IMR-90 (cell line): Measurements from ENCODE around the gene FOXK1. TPM values are rescaled to one million over a fixed set of nuclear protein-coding genes. Genes with fewer than 3 reads are reported as not detected.
A peak's percentile ranks its signal among the peaks of the same experiment; 100 is the strongest.

Experiments
- ATAC-seq: fragments of 200-7000 bp; cut with Tn5 transposase; 2 replicates; pipeline ENCODE4 v1.9.1; 2020; ENCODE audit warnings: low read depth, mild to moderate bottlenecking, moderate library complexity
- BruUV-seq: library from RNA; stranded (reverse); fragments of 400-500 nt; replicated peaks from 2 replicates; lab custom pipeline; 2021; lab: Mats Ljungman, UMichigan
- CTCF ChIA-PET: fragments of 300-600 bp; formaldehyde crosslinking; extraction: SDS; loops from one replicate; lab custom pipeline; 2021; ENCODE audit warnings: antibody characterized with exemption; lab: Yijun Ruan, JAX
- POLR2A ChIA-PET: fragments of 300-600 bp; sonication (Branson Sonifier 250); formaldehyde crosslinking; loops from one replicate; lab custom pipeline; 2022; ENCODE audit warnings: antibody characterized with exemption; ENCODE audit not compliant: unreplicated experiment; lab: Charles Lee
- DNase-seq: peaks from one replicate; pipeline ENCODE4 v3.0.0; 2013
- H2AFZ ChIP-seq: replicated peaks from 2 replicates; pipeline ENCODE3; 2013; ENCODE audit warnings: low read length, mild to moderate bottlenecking; ENCODE audit not compliant: poor library complexity
- H2AK5ac ChIP-seq: 2 replicates; pipeline ENCODE4 v1.6.1; 2013; ENCODE audit warnings: low read depth, low read length, inconsistent platforms
- H2AK9ac ChIP-seq: replicated peaks from 2 replicates; pipeline ENCODE3; 2013; ENCODE audit warnings: mild to moderate bottlenecking, low read depth, low read length, moderate library complexity; ENCODE audit not compliant: poor library complexity
- H2BK120ac ChIP-seq: 2 replicates; pipeline ENCODE4 v1.6.1; 2013; ENCODE audit warnings: low read depth, low read length, inconsistent platforms
- H2BK15ac ChIP-seq: 3 replicates; pipeline ENCODE4 v1.6.1; 2013; ENCODE audit warnings: low read depth, low read length, inconsistent platforms
- H2BK20ac ChIP-seq: 2 replicates; pipeline ENCODE4 v1.6.1; 2013; ENCODE audit warnings: low read depth, mild to moderate bottlenecking, inconsistent platforms, low read length, moderate library complexity
- H2BK5ac ChIP-seq: 2 replicates; pipeline ENCODE4 v1.6.1; 2013; ENCODE audit warnings: mild to moderate bottlenecking, low read depth, low read length, inconsistent platforms; ENCODE audit not compliant: poor library complexity, severe bottlenecking
- H3K14ac ChIP-seq: replicated peaks from 2 replicates; pipeline ENCODE4 v1.6.1; 2013; ENCODE audit warnings: low read depth, low read length, inconsistent platforms
- H3K18ac ChIP-seq: 2 replicates; pipeline ENCODE4 v1.6.1; 2013; ENCODE audit warnings: low read depth, low read length, control low read depth
- H3K23ac ChIP-seq: 2 replicates; pipeline ENCODE4 v1.6.1; 2013; ENCODE audit warnings: low read depth, low read length, inconsistent platforms
- H3K27ac ChIP-seq: 2 replicates; pipeline ENCODE4 v1.5.1; 2013; ENCODE audit warnings: mild to moderate bottlenecking, control low read depth, low read length; ENCODE audit not compliant: insufficient read depth
- H3K27me3 ChIP-seq: 2 replicates; pipeline ENCODE4 v1.6.1; 2013; ENCODE audit warnings: low read length; ENCODE audit not compliant: control insufficient read depth, insufficient read depth
- H3K36me3 ChIP-seq: 2 replicates; pipeline ENCODE4 v1.6.1; 2013; ENCODE audit warnings: low read length, mixed read lengths; ENCODE audit not compliant: control insufficient read depth, insufficient read depth
- H3K4ac ChIP-seq: 2 replicates; pipeline ENCODE4 v1.6.1; 2013; ENCODE audit warnings: low read depth, low read length, inconsistent platforms
- H3K4me1 ChIP-seq: 2 replicates; pipeline ENCODE4 v1.6.1; 2013; ENCODE audit warnings: low read length, mixed read lengths; ENCODE audit not compliant: control insufficient read depth, insufficient read depth
- H3K4me2 ChIP-seq: 2 replicates; pipeline ENCODE4 v1.6.1; 2013; ENCODE audit warnings: low read depth, mild to moderate bottlenecking, control low read depth, low read length, moderate library complexity
- H3K4me3 ChIP-seq: 2 replicates; pipeline ENCODE4 v1.5.1; 2013; ENCODE audit warnings: low read depth, mild to moderate bottlenecking, control low read depth, low read length, moderate library complexity; ENCODE audit not compliant: insufficient read depth
- H3K56ac ChIP-seq: 2 replicates; pipeline ENCODE4 v1.6.1; 2013; ENCODE audit warnings: low read length, inconsistent platforms; ENCODE audit not compliant: insufficient read depth; ENCODE audit errors: extremely low read depth
- H3K79me1 ChIP-seq, 2 experiments: 2 replicates each; pipeline ENCODE4 v1.6.1; 2013; ENCODE audit warnings: low read length in 2 of 2, inconsistent platforms in 1 of 2, low read depth in 1 of 2
- H3K9ac ChIP-seq: 2 replicates; pipeline ENCODE4 v1.6.1; 2013; ENCODE audit warnings: low read depth, low read length, control low read depth
- H3K9me1 ChIP-seq: 2 replicates; pipeline ENCODE4 v1.6.1; 2013; ENCODE audit warnings: low read length, inconsistent platforms; ENCODE audit not compliant: insufficient read depth
- H3K9me3 ChIP-seq: 2 replicates; pipeline ENCODE4 v1.6.1; 2013; ENCODE audit warnings: low read length; ENCODE audit not compliant: control insufficient read depth, insufficient read depth
- H4K20me1 ChIP-seq: 2 replicates; pipeline ENCODE4 v1.6.1; 2013; ENCODE audit warnings: low read length, inconsistent platforms; ENCODE audit not compliant: insufficient read depth
- H4K5ac ChIP-seq: 2 replicates; pipeline ENCODE4 v1.6.1; 2013; ENCODE audit warnings: mild to moderate bottlenecking, low read depth, low read length, control low read depth
- H4K8ac ChIP-seq, 2 experiments: 2 replicates each; pipeline ENCODE4 v1.6.1; 2013; ENCODE audit warnings: low read depth in 2 of 2, low read length in 2 of 2, control low read depth in 1 of 2, inconsistent platforms in 1 of 2
- H4K91ac ChIP-seq: 2 replicates; pipeline ENCODE4 v1.6.1; 2013; ENCODE audit warnings: low read depth, low read length, inconsistent platforms; ENCODE audit not compliant: insufficient read depth
- CEBPB ChIP-seq: IDR thresholded peaks from 2 replicates; pipeline ENCODE4 v1.6.1; 2012; ENCODE audit warnings: low read depth, low read length, improper control_type of control experiment
- CHD1 ChIP-seq: IDR thresholded peaks from 2 replicates; pipeline ENCODE4 v1.6.1; 2012; ENCODE audit warnings: low read depth, low read length, improper control_type of control experiment
- CTCF ChIP-seq: conservative IDR thresholded peaks from 2 replicates; pipeline ENCODE4 v1.5.1; 2012; ENCODE audit warnings: mild to moderate bottlenecking, low read depth, low read length, improper control_type of control experiment
- FOS ChIP-seq: fragments of 150-350 bp; IDR thresholded peaks from 2 replicates; pipeline ENCODE4 v1.6.1; 2016; ENCODE audit warnings: low read depth, low read length
- MAFK ChIP-seq: IDR thresholded peaks from 2 replicates; pipeline ENCODE4 v1.6.1; 2012; ENCODE audit warnings: low read depth, low read length, improper control_type of control experiment
- MXI1 ChIP-seq: IDR thresholded peaks from 2 replicates; pipeline ENCODE4 v1.6.1; 2012; ENCODE audit warnings: low read depth, mild to moderate bottlenecking, low read length, moderate library complexity, borderline replicate concordance
- POLR2A ChIP-seq: IDR thresholded peaks from 2 replicates; pipeline ENCODE4 v1.6.1; 2012; ENCODE audit warnings: mild to moderate bottlenecking, low read depth, low read length
- RAD21 ChIP-seq: IDR thresholded peaks from 2 replicates; pipeline ENCODE4 v1.6.1; 2012; ENCODE audit warnings: low read length, improper control_type of control experiment
- RCOR1 ChIP-seq: IDR thresholded peaks from 2 replicates; pipeline ENCODE4 v1.6.1; 2012; ENCODE audit warnings: mild to moderate bottlenecking, low read length, improper control_type of control experiment; ENCODE audit not compliant: insufficient replicate concordance
- RFX5 ChIP-seq: IDR thresholded peaks from 2 replicates; pipeline ENCODE4 v1.8.0; 2012; ENCODE audit warnings: low read depth, mild to moderate bottlenecking, low read length, moderate library complexity
- SMC3 ChIP-seq: fragments of 150-350 bp; IDR thresholded peaks from 2 replicates; pipeline ENCODE4 v1.6.1; 2016; ENCODE audit warnings: low read depth, mild to moderate bottlenecking, antibody characterized with exemption, low read length, moderate library complexity
- USF2 ChIP-seq: fragments of 150-350 bp; IDR thresholded peaks from 2 replicates; pipeline ENCODE4 v1.6.1; 2017; ENCODE audit warnings: mild to moderate bottlenecking, antibody characterized with exemption, low read length, low read depth
- WGBS, 2 experiments: methylation state at CpG; one replicate each; pipeline versions ENCODE4 v1.1.5 to v1.1.7; 2013; ENCODE audit warnings: missing lambda C conversion rate in 2 of 2; ENCODE audit not compliant: insufficient read length in 1 of 2; ENCODE audit errors: extremely low coverage in 2 of 2; 5-methylcytosine and 5-hydroxymethylcytosine counted together
- dilution Hi-C: fragments of 300-500 bp; cut with HindIII; formaldehyde crosslinking; loops from one replicate; pipeline ENCODE4 v1.14.3; 2018; ENCODE audit warnings: low sequenced_read_pairs; ENCODE audit not compliant: unreplicated experiment
- in situ Hi-C: fragments of 300-500 bp; cut with MboI; formaldehyde crosslinking; loops from 3 replicates; pipeline ENCODE4 v1.14.3; 2019; ENCODE audit warnings: low sequenced_read_pairs, inconsistent platforms, mixed read lengths
- intact Hi-C: fragments of 100-400 bp; cut with micrococcal nuclease; formaldehyde crosslinking; loops from 2 replicates; pipeline ENCODE4 v1.10.0; 2022
- polyA plus RNA-seq, 3 experiments: library from polyadenylated mRNA; depleted of rRNA; stranded (reverse); fragments of >200 nt; gene quantifications; 2 replicates each; pipeline ENCODE4 v1.2.3, GENCODE V29; 2012; ENCODE audit warnings: low replicate concordance in 1 of 3
- total RNA-seq: library from RNA; depleted of rRNA; stranded (reverse); fragments of >200 nt; gene quantifications from 2 replicates; pipeline ENCODE4 v1.2.3, GENCODE V29; 2012

The FOXK1 gene
- total and polyA plus RNA-seq, 2 of the 4 experiments (the other 2 are of a cell fraction), result 4.3 to 8.8 TPM

- peaks cover 66% of the 10 kb centered on the region for H3K36me3 ChIP-seq
- no peak overlapping the region for H2AFZ ChIP-seq
- no peak overlapping the region for H2BK15ac ChIP-seq
- H3K56ac ChIP-seq, result no peak overlapping the region
- H3K79me1 ChIP-seq, result peaks cover 9 to 40% of the 10 kb centered on the region in 2 experiments
- no peak overlapping the region for H3K4me2 ChIP-seq
- CTCF ChIA-PET, result no interaction called here
- peak overlapping the region; percentile 38 for H2AK9ac ChIP-seq
- POLR2A ChIA-PET, result no interaction called here
- H2BK5ac ChIP-seq, result no peak overlapping the region
- dilution Hi-C loops, result no loop called here
- H3K4me1 ChIP-seq, result no peaks in the 10 kb centered on the region
- intact Hi-C loops, result no loop called here
- no peaks in the 10 kb centered on the region for H3K27me3 ChIP-seq
- DNase-seq (peak; percentile 34), ATAC-seq (peak; percentile 82)
- in situ Hi-C loops, result loop anchor here (25.0 kb wide), 1 partner anchor 1892 kb away; no protein-coding TSS in a partner anchor
- no peaks in the 10 kb centered on the region for H3K9me3 ChIP-seq
- no peak overlapping the region for H3K4ac ChIP-seq
- H3K27ac ChIP-seq, result no peak overlapping the region
- H3K9ac ChIP-seq, result no peak overlapping the region
- no peak overlapping the region for H3K4me3 ChIP-seq
- H4K20me1 ChIP-seq, result peaks cover 17% of the 10 kb centered on the region; the same call in 1 of the 2 replicates
- H3K18ac ChIP-seq, result no peak overlapping the region
- no peak overlapping the region for H4K8ac ChIP-seq
- TF ChIP-seq CTCF (peak; percentile 71), POLR2A (0 out of 2 replicates have a peak, but pooled peaks have one; percentile 30), RFX5 (no peak), RCOR1 (no peak), RAD21 (peak; percentile 81), CEBPB (no peak), FOS (no peak), CHD1 (no peak), MXI1 (no peak), USF2 (no peak), MAFK (no peak), SMC3 (peak; percentile 81)
- no peak overlapping the region for H2BK20ac ChIP-seq
- no peak overlapping the region for H3K23ac ChIP-seq
- no peak overlapping the region for H4K91ac ChIP-seq
- H2AK5ac ChIP-seq, result no peak overlapping the region
- no peak overlapping the region for H4K5ac ChIP-seq
- H3K14ac ChIP-seq, result no peak overlapping the region
- BruUV-seq, result no TSS peak
- no peak overlapping the region for H2BK120ac ChIP-seq
- no peaks in the 10 kb centered on the region for H3K9me1 ChIP-seq
- 90% methylated on average over 2 of the region's 31 CpGs; no CpG with 5 or more reads in 1 of the 2 experiments for WGBS, 2 experiments
Measured at GRCh38 chr7:4753598-4754432, 71.7 kb downstream of the FOXK1 start.
